ENCODE results near the gene TUBGCP5. TPM values are rescaled to one million over a fixed set of nuclear protein-coding genes. Genes with fewer than 3 reads are reported as not detected.

The TUBGCP5 gene
- total and polyA plus RNA-seq, 2 donors (not counting 3 experiments of a cell fraction or from before 2014, with no cell fraction given) = 6.7 to 18.6 TPM

DNA sequence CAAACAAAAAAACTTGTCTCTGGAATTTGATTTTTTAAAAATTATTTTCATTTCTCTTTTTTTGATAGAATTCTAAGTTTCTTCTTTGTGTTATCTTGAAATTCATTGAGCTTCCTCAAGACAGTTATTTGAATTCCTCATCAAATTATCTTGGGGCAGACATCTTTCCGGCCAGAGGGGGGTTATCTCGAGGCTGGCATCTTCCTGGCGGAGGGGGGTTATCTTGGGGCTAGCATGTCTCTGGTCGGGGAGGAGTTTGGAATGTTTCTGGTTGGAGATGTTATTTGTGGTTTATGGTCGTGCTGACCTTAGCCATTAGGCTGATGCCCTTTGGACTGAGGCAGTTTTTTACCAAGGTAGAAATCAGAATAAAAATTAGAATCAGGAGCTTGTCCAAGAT is 15.9 kb upstream of the TUBGCP5 start:
- POLR2A ChIA-PET = no interaction called here
- TF ChIP-seq POLR2AphosphoS5 (IDR thresholded peaks at IDR 0.05; ENCODE audit: insufficient read depth, low read depth, low read length) (no peak), EZH2 (IDR thresholded peaks at IDR 0.05; ENCODE audit: borderline replicate concordance, low read depth, low read length, severe bottlenecking) (no peak), JUN (IDR thresholded peaks at IDR 0.05; ENCODE audit: borderline replicate concordance, insufficient read depth, insufficient read length, low read depth) (no peak), FOS (IDR thresholded peaks at IDR 0.05; ENCODE audit: borderline replicate concordance, insufficient read depth, low read length) (no peak), MAX (IDR thresholded peaks at IDR 0.05; ENCODE audit: insufficient read depth, insufficient read length) (no peak), GATA2 (IDR thresholded peaks at IDR 0.05; ENCODE audit: insufficient read depth, insufficient read length, low read depth, low read length) (no peak), POLR2A (IDR thresholded peaks at IDR 0.05; ENCODE audit: low read depth, low read length) (no peak), MYC (IDR thresholded peaks at IDR 0.05; ENCODE audit: low read depth, low read length) (no peak)
- TF ChIP-seq, protein P1, sequence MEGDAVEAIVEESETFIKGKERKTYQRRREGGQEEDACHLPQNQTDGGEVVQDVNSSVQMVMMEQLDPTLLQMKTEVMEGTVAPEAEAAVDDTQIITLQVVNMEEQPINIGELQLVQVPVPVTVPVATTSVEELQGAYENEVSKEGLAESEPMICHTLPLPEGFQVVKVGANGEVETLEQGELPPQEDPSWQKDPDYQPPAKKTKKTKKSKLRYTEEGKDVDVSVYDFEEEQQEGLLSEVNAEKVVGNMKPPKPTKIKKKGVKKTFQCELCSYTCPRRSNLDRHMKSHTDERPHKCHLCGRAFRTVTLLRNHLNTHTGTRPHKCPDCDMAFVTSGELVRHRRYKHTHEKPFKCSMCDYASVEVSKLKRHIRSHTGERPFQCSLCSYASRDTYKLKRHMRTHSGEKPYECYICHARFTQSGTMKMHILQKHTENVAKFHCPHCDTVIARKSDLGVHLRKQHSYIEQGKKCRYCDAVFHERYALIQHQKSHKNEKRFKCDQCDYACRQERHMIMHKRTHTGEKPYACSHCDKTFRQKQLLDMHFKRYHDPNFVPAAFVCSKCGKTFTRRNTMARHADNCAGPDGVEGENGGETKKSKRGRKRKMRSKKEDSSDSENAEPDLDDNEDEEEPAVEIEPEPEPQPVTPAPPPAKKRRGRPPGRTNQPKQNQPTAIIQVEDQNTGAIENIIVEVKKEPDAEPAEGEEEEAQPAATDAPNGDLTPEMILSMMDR (IDR thresholded peaks at IDR 0.05; ENCODE audit: extremely low read depth in 1 of 2, insufficient read depth in 1 of 2, low read depth in 1 of 2, low read length in 2 of 2) = no peak
- Histone ChIP-seq H3K27me3 (ENCODE audit: control insufficient read depth in 2 of 2, insufficient read depth in 2 of 2, low read length in 2 of 2) (no peaks in the 10 kb centered on the region), H3K27ac (ENCODE audit: insufficient read depth, low read depth, low read length) (no peak overlapping the region), H3K4me3 (replicated peaks in 1 of 3; ENCODE audit: insufficient read depth in 1 of 3, low read depth in 1 of 3, low read length in 3 of 3) (no peak overlapping the region), H4K20me1 (replicated peaks; ENCODE audit: control insufficient read depth, extremely low read depth, insufficient read depth, low read length) (no peaks in the 10 kb centered on the region), H3K4me2 (ENCODE audit: insufficient read depth, low read length) (no peak overlapping the region), H3K79me2 (ENCODE audit: control insufficient read depth, insufficient read depth, low read length) (no peaks in the 10 kb centered on the region), H3K4me1 (ENCODE audit: control insufficient read depth, extremely low read depth, insufficient read depth, low read length) (no peaks in the 10 kb centered on the region), H3K36me3 (ENCODE audit: control insufficient read depth in 2 of 2, extremely low read depth in 1 of 2, insufficient read depth in 2 of 2, low read length in 2 of 2) (no peaks in the 10 kb centered on the region), H3K9me1 (replicated peaks; ENCODE audit: control insufficient read depth, extremely low read depth, insufficient read depth, low read length) (no peaks in the 10 kb centered on the region), H3K9me3 (replicated peaks; ENCODE audit: control insufficient read depth, insufficient read depth, low read length) (no peaks in the 10 kb centered on the region), H3K9ac (replicated peaks; ENCODE audit: extremely low read depth, insufficient read depth, low read length) (no peak overlapping the region), H2AFZ (ENCODE audit: low read depth, low read length) (no peak overlapping the region)
- CTCF ChIA-PET = no interaction called here
- DNase-seq (ENCODE audit: low read depth, low spot score) = no peak
- dilution Hi-C loops (cut with MboI; ENCODE audit: extremely low pct_ligation_motif_present, low sequenced_read_pairs) (no loop called here), intact Hi-C loops (cut with micrococcal nuclease) (no loop called here)
- FAIRE-seq = no peak
- no TSS peak for BruUV-seq (replicated peaks)
